GM19397 (cell line): ENCODE data around the gene CYSRT1.
"Not testable (repeated sequence)": the region's sequence is repeated elsewhere in the genome, so short reads cannot be mapped to it uniquely, and the experiment has no call there.

Experiments
- ATAC-seq: cut with Tn5 transposase; IDR thresholded peaks from one replicate; pipeline ENCODE4 v1.9.1; 2021; ENCODE audit warnings: mild to moderate bottlenecking, moderate library complexity; ENCODE audit not compliant: unreplicated experiment

The CYSRT1 gene

DNA sequence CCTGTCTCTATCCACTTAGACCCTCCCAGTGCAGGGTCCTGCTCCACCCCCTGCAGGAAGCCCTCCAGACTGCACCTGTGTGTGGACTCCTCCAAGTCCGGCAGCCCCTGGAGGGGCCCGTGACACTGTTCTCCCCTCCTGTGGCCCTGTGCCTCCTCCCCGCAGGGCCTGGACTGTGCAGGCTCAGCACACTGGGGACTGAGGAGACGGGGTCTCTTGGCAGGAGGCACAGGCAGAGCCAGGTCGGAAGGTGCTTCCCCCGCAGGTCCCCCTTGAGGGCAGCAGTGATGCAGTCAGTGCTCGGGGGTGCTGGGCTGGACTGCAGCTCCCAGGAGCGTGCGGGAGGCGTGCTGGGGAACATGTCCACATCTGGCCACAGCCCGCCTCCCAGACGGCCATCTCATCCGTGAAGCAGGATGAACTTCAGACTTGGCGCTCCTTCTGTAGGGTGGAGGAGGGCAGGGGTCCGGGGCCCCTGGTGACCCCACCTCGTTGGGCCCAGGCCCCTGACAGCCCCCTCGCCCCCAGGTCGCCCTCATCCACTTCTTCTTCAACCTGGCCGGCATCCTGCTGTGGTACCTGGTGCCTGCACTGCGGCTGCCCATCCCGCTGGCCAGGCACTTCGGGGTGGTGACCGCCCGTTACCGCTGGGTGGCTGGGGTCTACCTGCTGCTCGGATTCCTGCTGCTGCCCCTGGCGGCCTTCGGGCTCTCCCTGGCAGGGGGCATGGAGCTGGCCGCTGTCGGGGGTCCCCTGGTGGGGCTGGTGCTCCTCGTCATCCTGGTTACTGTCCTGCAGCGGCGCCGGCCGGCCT lies 10.7 kb downstream of the CYSRT1 start:
- no peak for ATAC-seq

- no peak for ATAC-seq
Observed at GRCh38 chr9:137236238-137236935, 11.4 kb downstream of the CYSRT1 start.

GRCh38 chr9:137236936-137237421 lies 12.0 kb downstream of the CYSRT1 start:
- ATAC-seq = no peak

DNA sequence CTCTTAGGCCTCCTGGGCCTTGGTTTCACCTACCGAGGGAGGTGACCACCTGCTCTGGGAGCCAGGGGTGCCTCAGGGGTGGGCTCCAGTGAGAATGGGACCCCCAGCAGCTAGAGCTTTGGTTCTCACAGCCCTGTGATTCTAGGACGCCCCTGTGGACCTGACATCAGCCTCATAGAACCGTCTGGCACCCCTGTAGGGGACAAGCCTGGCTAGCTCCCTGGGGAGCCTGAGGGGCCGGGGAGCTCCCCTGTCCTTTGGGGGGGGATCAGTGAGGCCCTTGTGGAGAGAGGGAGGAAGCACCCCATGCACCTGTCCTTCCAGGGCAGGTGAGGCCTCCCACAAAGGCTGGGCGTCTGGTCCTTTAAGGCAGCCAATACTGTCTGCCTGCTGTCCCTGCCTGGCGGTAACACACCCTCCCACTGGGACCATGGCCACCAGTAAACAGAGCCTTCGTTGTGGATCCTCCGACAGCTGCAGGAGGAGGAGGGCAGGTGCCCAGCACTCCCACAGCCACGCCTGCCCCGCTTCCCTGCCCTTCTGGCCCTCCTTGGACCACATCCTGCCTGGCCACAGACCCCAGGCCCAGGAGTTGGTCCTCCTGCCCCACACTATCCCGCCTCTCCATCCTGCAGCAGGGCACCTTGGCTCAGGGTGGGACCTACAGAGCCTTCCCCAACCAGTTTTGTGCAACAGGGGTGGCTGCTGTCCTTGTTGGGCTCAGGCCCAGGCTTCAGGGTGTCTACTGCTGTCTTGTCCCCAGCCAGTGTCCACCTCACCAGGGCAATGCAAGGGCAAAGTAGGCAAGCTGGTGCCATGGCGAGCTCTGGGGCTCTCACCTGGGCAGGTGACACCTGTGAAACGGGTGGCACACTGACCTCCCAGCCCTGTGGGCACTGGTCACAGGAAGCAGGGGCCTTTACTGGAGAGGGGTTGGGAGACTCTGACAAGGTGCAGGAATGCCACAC lies 13.1 kb downstream of the CYSRT1 start:
- no peak for ATAC-seq

DNA sequence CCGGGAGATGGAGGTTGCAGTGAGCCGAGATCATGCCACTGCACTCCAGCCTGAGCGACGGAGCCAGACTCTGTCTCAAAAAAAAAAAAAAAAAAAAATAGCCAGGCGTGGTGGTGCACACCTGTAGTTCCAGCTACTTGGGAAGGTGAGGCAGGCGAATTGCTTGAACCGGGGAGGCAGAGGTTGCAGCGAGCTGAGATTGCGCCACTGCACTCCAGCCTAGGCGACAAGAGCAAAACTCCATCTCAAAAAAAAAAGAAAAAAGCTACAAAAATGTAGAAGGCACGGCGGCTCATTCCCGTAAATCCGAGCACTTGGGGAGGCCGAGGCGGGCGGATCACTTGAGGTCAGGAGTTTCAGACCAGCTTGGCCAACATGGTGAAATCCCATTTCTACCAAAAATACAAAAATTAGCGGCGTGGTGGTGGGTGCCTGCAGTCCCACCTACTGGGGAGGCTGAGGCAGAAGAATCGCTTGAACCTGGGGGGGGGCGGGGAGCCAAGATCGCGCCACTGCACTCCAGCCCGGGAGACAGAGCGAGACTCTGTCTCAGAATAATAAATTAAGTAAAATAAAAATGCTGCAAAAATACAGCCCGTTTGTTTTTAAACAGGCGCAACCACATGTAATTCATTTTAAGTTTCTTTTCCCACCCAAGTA lies 14.7 kb downstream of the CYSRT1 start:
- ATAC-seq = not testable (repeated sequence)

- ATAC-seq = peak; percentile 23
Observed at GRCh38 chr9:137240318-137240840, 15.4 kb downstream of the CYSRT1 start.

- ATAC-seq = peak; percentile 67
Observed at GRCh38 chr9:137240841-137241489, 16.0 kb downstream of the CYSRT1 start, which contains the start of gene TUBB4B. Gene TUBB4B, plus strand, starts transcription at chr9:137241287. Its CDS starts 74 bp downstream, at chr9:137241361.

DNA sequence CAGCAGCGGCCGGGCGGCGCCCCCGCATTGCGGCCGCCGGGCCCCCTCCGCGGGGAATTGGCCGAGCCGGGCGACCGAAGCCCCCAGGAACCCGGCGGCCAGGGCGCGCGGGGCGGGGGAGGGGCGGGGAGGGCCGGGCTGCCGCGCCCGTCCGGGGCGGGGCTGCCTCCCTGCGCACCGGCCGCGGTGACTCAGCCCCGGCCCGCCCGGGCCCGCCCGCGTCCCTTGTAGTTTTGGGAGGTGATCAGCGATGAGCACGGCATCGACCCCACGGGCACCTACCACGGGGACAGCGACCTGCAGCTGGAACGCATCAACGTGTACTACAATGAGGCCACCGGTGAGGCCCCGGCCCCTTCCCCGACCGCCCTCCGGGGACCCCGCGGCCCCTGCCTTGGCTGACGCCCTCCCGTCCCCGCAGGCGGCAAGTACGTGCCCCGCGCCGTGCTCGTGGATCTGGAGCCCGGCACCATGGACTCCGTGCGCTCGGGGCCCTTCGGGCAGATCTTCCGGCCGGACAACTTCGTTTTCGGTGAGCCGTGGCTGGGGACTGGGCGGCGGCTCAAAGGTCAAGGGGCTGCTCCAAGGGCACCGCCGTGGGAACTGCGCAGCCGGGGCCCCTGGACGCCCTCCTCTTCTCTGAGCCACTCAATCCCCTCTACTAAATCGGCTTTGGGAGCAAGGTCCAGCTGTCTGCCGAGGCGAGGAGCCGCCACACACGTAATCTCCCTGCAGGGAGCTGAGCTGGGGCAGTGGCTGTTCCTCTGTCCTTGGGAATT lies 16.7 kb downstream of the CYSRT1 start:
- ATAC-seq = no peak

DNA sequence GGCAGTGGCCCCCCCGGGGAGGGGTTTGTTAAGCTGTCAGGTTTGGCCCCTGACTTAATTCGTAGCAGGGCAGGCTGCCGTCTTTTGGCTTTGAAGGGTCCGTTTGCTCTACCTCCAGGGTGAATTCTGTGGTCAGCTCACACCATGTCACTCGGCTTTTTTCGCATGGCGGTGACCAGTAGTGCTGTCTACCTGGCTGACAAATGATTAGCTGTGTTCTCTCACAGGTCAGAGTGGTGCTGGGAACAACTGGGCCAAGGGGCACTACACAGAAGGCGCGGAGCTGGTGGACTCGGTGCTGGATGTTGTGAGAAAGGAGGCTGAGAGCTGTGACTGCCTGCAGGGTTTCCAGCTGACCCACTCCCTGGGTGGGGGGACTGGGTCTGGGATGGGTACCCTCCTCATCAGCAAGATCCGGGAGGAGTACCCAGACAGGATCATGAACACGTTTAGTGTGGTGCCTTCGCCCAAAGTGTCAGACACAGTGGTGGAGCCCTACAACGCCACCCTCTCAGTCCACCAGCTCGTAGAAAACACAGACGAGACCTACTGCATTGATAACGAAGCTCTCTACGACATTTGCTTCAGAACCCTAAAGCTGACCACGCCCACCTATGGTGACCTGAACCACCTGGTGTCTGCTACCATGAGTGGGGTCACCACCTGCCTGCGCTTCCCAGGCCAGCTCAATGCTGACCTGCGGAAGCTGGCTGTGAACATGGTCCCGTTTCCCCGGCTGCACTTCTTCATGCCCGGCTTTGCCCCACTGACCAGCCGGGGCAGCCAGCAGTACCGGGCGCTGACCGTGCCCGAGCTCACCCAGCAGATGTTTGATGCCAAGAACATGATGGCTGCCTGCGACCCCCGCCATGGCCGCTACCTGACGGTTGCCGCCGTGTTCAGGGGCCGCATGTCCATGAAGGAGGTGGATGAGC lies 17.6 kb downstream of the CYSRT1 start:
- ATAC-seq = no peak

GRCh38 chr9:137243266-137243625 lies 18.3 kb downstream of the CYSRT1 start:
- ATAC-seq = not testable (repeated sequence)

GRCh38 chr9:137243626-137244485 lies 18.9 kb downstream of the CYSRT1 start:
- ATAC-seq = no peak

- ATAC-seq = no peak
Observed at GRCh38 chr9:137244486-137245449, 19.8 kb downstream of the CYSRT1 start.

- no peak for ATAC-seq
Observed at GRCh38 chr9:137245450-137246421, 20.8 kb downstream of the CYSRT1 start.

- no peak for ATAC-seq
Observed at GRCh38 chr9:137247135-137247915, 22.4 kb downstream of the CYSRT1 start.
